NCI-H2227 (cell line): ENCODE measurements around the gene FAAP100.

Experiments used
- DNase-seq: peaks from one replicate; lab custom pipeline; 2025; ENCODE audit not compliant: unreplicated experiment; lab: John Stamatoyannopoulos, UW

The FAAP100 gene

GRCh38 chr17:81556863-81557262, 4.7 kb upstream of the FAAP100 start:
- DNase-seq: no peak

GRCh38 chr17:81556175-81556691, 4.1 kb upstream of the FAAP100 start:
- no peak for DNase-seq

- DNase-seq: peak; percentile 76
These were observed 1.5 kb upstream of the FAAP100 start for GRCh38 chr17:81553616-81554181.

- peak; percentile 90 for DNase-seq
These were observed 964 bp upstream of the FAAP100 start for GRCh38 chr17:81553018-81553615.

GRCh38 chr17:81551458-81552243, 502 bp downstream of the FAAP100 start:
- DNase-seq: peak; percentile 42

GRCh38 chr17:81550830-81551457, 1.2 kb downstream of the FAAP100 start:
- DNase-seq: no peak

GRCh38 chr17:81550285-81550684, 1.9 kb downstream of the FAAP100 start:
- DNase-seq: no peak

- DNase-seq: no peak
These were observed 2.3 kb downstream of the FAAP100 start for GRCh38 chr17:81549826-81550225.

GRCh38 chr17:81549031-81549557, 3.1 kb downstream of the FAAP100 start:
- no peak for DNase-seq

GRCh38 chr17:81547614-81547982, 4.6 kb downstream of the FAAP100 start:
- DNase-seq: no peak

GRCh38 chr17:81546906-81547613, 5.1 kb downstream of the FAAP100 start:
- DNase-seq: no peak

GRCh38 chr17:81545160-81545949, 6.8 kb downstream of the FAAP100 start:
- DNase-seq: no peak

GRCh38 chr17:81544281-81544974, 7.7 kb downstream of the FAAP100 start:
- no peak for DNase-seq

GRCh38 chr17:81543756-81544155, 8.4 kb downstream of the FAAP100 start:
- no peak for DNase-seq

- DNase-seq: no peak
These were observed 8.8 kb downstream of the FAAP100 start for GRCh38 chr17:81543339-81543675.

- no peak for DNase-seq
These were observed 9.5 kb downstream of the FAAP100 start for GRCh38 chr17:81542431-81543338.

- no peak for DNase-seq
These were observed 11.0 kb downstream of the FAAP100 start for GRCh38 chr17:81541123-81541522.

GRCh38 chr17:81540676-81541027, 11.5 kb downstream of the FAAP100 start:
- DNase-seq: no peak
